Right lobe of liver (tissue), 6 donors: ENCODE measurements around the gene FARS2. TPM values are rescaled to one million over a fixed set of nuclear protein-coding genes. Genes with fewer than 3 reads are reported as not detected.

Experiments
- ATAC-seq, 4 donors: fragments of 200-7000 bp; cut with Tn5 transposase; one replicate each; pipeline ENCODE4 v1.9.1; 2020; ENCODE audit warnings: mild to moderate bottlenecking in 4 of 4, moderate library complexity in 4 of 4
- DNase-seq, 3 donors: peaks; one replicate each; pipeline ENCODE4 v3.0.0-alpha.2; 2020
- H3K27ac ChIP-seq, 3 donors: fragments of 200-600 bp; one replicate each; pipeline ENCODE4 v1.8.0; 2022
- H3K27me3 ChIP-seq, 2 donors: fragments of 200-600 bp; one replicate each; pipeline ENCODE4 v1.8.0; 2022
- H3K36me3 ChIP-seq, 4 donors: fragments of 200-600 bp; sonication (generic) in 1 of 4; one replicate each; pipeline versions ENCODE4 v1.5.1 to v1.8.0; 2017 to 2022; ENCODE audit warnings: control low read depth in 1 of 4
- H3K4me1 ChIP-seq, 4 donors: fragments of 200-600 bp; sonication (generic) in 1 of 4; one replicate each; pipeline versions ENCODE4 v1.5.1 to v1.8.0; 2017 to 2022; ENCODE audit warnings: control low read depth in 1 of 4
- H3K4me3 ChIP-seq, 3 donors: fragments of 200-600 bp; one replicate each; pipeline ENCODE4 v1.8.0; 2022
- H3K9me3 ChIP-seq, 4 donors: fragments of 200-600 bp; sonication (generic) in 1 of 4; one replicate each; pipeline versions ENCODE4 v1.5.1 to v1.8.0; 2017 to 2022; ENCODE audit warnings: control low read depth in 1 of 4
- CTCF ChIP-seq, 4 donors: fragments of 200-600 bp in 3 of 4; fragments of 450-650 bp in 1 of 4; IDR thresholded peaks; one replicate each; pipeline versions ENCODE4 v1.5.1 to v1.8.0; 2016 to 2022; ENCODE audit warnings: antibody characterized with exemption in 4 of 4, mild to moderate bottlenecking in 2 of 4
- POLR2A ChIP-seq: fragments of 450-650 bp; IDR thresholded peaks from one replicate; pipeline ENCODE4 v1.6.1; 2017; ENCODE audit warnings: antibody characterized with exemption, mild to moderate bottlenecking
- WGBS: methylation state at CpG from one replicate; pipeline ENCODE4 v1.1.6; 2018; ENCODE audit warnings: low coverage, low lambda C conversion rate; ENCODE audit not compliant: insufficient coverage; ENCODE audit errors: missing lambda C conversion rate; 5-methylcytosine and 5-hydroxymethylcytosine counted together
- intact Hi-C, 2 donors: fragments of 100-400 bp; cut with DNase I; formaldehyde crosslinking; loops; one replicate each; pipeline versions ENCODE4 v1.11.2 to v1.14.1; 2022
- total RNA-seq, 6 experiments: library from RNA; depleted of rRNA in 2 of 6; stranded (reverse); fragments of >200 nt in 2 of 6; fragmentation: NEBNext Ultra II Directional in 3 of 6; extraction: Animal tissue kit (Norgen Biotek cat#: 25700) in 3 of 6; gene quantifications; one replicate each; pipeline versions ENCODE4 v1.1.0 to v1.2.4, GENCODE V29; 2016 to 2023
- donor health status: DM: no; HTN: yes; CAD: no.
- donor health status: DM: no; HTN: no; CAD: no.
- donor health status: DM: no; HTN: no; CAD: no.
- donor health status: DM: no; HTN: yes; CAD: no.
- donor health status: DM: no; HTN: yes; CAD: no.

The FARS2 gene
- total RNA-seq, 6 experiments from 2014 or later: 7.2 to 12.9 (median 11.7) TPM

DNA sequence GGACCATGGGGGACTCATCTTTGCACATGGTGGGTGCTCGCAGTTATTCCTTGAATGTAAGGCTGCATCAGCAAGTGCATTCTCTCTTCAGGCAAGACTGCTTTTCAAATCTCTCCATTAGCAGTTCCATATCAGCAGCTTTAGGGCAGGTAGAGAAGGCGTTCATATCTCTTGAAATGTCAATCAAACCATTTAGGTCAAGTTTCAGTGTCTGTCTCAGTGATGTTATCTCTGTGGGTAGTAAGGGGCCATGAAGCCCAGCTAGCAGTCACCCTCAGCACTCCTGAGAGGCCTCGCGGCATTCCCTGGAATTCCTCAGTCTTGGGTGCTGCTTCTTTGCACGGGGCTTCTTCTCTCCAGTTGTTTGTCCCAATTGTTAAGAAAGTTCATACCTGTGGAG lies 24.2 kb downstream of the FARS2 start:
- intact Hi-C loops: no loop called here
- WGBS: 95% methylated on average over 4 of the region's 5 CpGs
- H3K9me3 ChIP-seq: no peaks in the 10 kb centered on the region
- ATAC-seq: no peak
- H3K4me1 ChIP-seq: no peaks in the 10 kb centered on the region
- H3K36me3 ChIP-seq: no peaks in the 10 kb centered on the region
- no peak overlapping the region for H3K27ac ChIP-seq
- TF ChIP-seq POLR2A: no peak
- TF ChIP-seq CTCF (IDR thresholded peaks at IDR 0.05): no peak
- H3K27me3 ChIP-seq: no peaks in the 10 kb centered on the region
- DNase-seq: no peak
- H3K4me3 ChIP-seq: no peak overlapping the region

- Histone ChIP-seq H3K4me3 (no peak overlapping the region), H3K27me3 (no peaks in the 10 kb centered on the region), H3K4me1 (no peaks in the 10 kb centered on the region), H3K36me3 (no peaks in the 10 kb centered on the region), H3K9me3 (no peaks in the 10 kb centered on the region), H3K27ac (no peak overlapping the region)
- WGBS: 62% methylated on average over 5 of the region's 7 CpGs
- TF ChIP-seq CTCF (IDR thresholded peaks at IDR 0.05): no peak
- no peak for TF ChIP-seq POLR2A
- ATAC-seq: peak in 1 of 4 donors; percentile 75
- intact Hi-C loops: no loop called here
- DNase-seq: no peak
Observed at GRCh38 chr6:5286780-5287179, 25.5 kb downstream of the FARS2 start.

GRCh38 chr6:5287205-5287965 lies 26.1 kb downstream of the FARS2 start:
- DNase-seq (no peak), ATAC-seq (peak in 3 of 4 donors; percentile 24 to 37 (median 35))
- Histone ChIP-seq H3K27ac (no peak overlapping the region), H3K9me3 (no peaks in the 10 kb centered on the region), H3K27me3 (no peaks in the 10 kb centered on the region), H3K4me3 (no peak overlapping the region), H3K36me3 (no peaks in the 10 kb centered on the region), H3K4me1 (no peaks in the 10 kb centered on the region)
- intact Hi-C loops: no loop called here
- WGBS: 61% methylated on average over 12 of the region's 12 CpGs
- TF ChIP-seq POLR2A (no peak), CTCF (IDR thresholded peaks at IDR 0.05) (no peak)

DNA sequence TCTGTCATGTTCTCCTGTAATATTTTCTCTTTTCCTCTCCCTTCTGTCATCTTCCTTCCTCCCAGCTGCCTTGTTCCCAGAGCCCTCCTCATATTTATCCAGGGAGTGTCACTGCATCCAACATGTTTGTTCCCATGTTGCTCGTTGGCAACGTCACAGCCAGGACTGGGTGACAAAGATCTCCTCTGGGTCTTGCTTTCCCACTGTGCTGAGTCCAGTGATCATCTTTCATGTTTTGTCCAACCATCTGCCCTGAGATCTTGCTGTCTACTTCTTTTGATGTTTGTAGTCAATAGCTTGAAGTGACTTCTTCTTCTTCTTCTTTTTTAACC lies 26.6 kb downstream of the FARS2 start:
- TF ChIP-seq CTCF (IDR thresholded peaks at IDR 0.05): no peak
- TF ChIP-seq POLR2A: no peak
- Histone ChIP-seq H3K27me3 (no peaks in the 10 kb centered on the region), H3K4me1 (no peaks in the 10 kb centered on the region), H3K4me3 (no peak overlapping the region), H3K9me3 (no peaks in the 10 kb centered on the region), H3K27ac (no peak overlapping the region), H3K36me3 (no peaks in the 10 kb centered on the region)
- intact Hi-C loops: no loop called here
- WGBS: 100% methylated on average over 2 of the region's 2 CpGs
- no peak for DNase-seq
- ATAC-seq: no peak
